DND-41 (cell line): ENCODE results near the gene PDE6A.

Experiments used
- CTCF ChIP-seq: IDR thresholded peaks from 2 replicates; pipeline ENCODE4 v1.5.1; 2012; ENCODE audit warnings: borderline replicate concordance, low read length, moderate library complexity, mild to moderate bottlenecking; ENCODE audit not compliant: poor library complexity, severe bottlenecking; ENCODE audit errors: extremely low read depth
- EZH2 ChIP-seq: IDR thresholded peaks from 3 replicates; pipeline ENCODE4 v1.6.1; 2012; ENCODE audit warnings: borderline replicate concordance, low read depth, mild to moderate bottlenecking, moderate library complexity, low read length, inconsistent platforms; ENCODE audit not compliant: severe bottlenecking

GRCh38 chr5:149832636-149833035 lies 112.0 kb downstream of the PDE6A start:
- TF ChIP-seq CTCF: no peak
- TF ChIP-seq EZH2: no peak
